Measurements from ENCODE around the gene ARPC1A. TPM values are rescaled to one million over a fixed set of nuclear protein-coding genes. Genes with fewer than 3 reads are reported as not detected.

Gene ARPC1A
- total and polyA plus RNA-seq, 10 donors, result 64.5 to 124 (median 89.3) TPM

- TF ChIP-seq POLR2A (IDR thresholded peaks at IDR 0.05) (no peak), POLR2AphosphoS5 (IDR thresholded peaks at IDR 0.05) (no peak)
- TF ChIP-seq, protein P1, sequence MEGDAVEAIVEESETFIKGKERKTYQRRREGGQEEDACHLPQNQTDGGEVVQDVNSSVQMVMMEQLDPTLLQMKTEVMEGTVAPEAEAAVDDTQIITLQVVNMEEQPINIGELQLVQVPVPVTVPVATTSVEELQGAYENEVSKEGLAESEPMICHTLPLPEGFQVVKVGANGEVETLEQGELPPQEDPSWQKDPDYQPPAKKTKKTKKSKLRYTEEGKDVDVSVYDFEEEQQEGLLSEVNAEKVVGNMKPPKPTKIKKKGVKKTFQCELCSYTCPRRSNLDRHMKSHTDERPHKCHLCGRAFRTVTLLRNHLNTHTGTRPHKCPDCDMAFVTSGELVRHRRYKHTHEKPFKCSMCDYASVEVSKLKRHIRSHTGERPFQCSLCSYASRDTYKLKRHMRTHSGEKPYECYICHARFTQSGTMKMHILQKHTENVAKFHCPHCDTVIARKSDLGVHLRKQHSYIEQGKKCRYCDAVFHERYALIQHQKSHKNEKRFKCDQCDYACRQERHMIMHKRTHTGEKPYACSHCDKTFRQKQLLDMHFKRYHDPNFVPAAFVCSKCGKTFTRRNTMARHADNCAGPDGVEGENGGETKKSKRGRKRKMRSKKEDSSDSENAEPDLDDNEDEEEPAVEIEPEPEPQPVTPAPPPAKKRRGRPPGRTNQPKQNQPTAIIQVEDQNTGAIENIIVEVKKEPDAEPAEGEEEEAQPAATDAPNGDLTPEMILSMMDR (IDR thresholded peaks at IDR 0.05 in 8 of 11, conservative IDR thresholded peaks at IDR 0.05 in 3 of 11), result no peak
- peaks cover 0 to 56% (median 50%) of the 10 kb centered on the region in 6 donors for H3K36me3 ChIP-seq
Observed at GRCh38 chr7:99404977-99405320, 79.3 kb downstream of the ARPC1A start.

DNA sequence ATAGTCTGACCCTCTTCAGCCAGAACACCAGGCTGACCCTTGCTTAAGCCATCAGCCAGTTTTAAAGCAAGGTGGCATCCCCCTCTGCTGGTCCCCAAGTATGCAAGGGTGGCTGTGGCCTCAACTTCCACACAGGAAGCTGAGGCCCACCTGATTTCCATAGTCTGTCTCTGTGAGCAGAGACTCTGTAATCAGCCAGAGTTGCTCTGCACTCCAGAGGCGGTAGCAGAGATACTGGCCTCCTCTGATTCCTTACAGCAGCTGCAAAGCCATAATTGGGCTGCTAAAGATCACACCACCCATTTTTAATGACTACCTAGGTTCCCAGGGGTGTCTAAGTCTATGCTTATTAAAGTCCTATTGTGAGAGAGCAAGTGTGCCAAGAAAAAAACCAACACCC is 80.9 kb downstream of the ARPC1A start:
- DNase-seq, result no peak
- H3K36me3 ChIP-seq, result peaks cover under 1 to 55% (median 47%) of the 10 kb centered on the region in 6 donors
- intact Hi-C loops (cut with DNase I; ENCODE audit: low total_unique reads), result loop anchor here (5.0 kb wide), 1 partner anchor 34 kb away; the partner anchor contains the start of gene ARPC1B
- WGBS, 5 donors, result 14 to 62% (median 53%) methylated on average over 1 of the region's 1 CpG
- peaks cover 32 to 71% (median 53%) of the 10 kb centered on the region in 6 donors for H3K4me1 ChIP-seq
- peak overlapping the region in 3 of 8 donors; percentile 16 to 96 (median 51) for H3K27ac ChIP-seq
- H3K4me3 ChIP-seq, result peak overlapping the region in 1 of 8 donors; percentile 100
- no peaks in the 10 kb centered on the region for H3K27me3 ChIP-seq (replicated peaks in 1 of 7)
- TF ChIP-seq, protein P1 (IDR thresholded peaks at IDR 0.05 in 8 of 11, conservative IDR thresholded peaks at IDR 0.05 in 3 of 11), result no peak
- TF ChIP-seq POLR2AphosphoS5 (IDR thresholded peaks at IDR 0.05), result no peak
- no peak for TF ChIP-seq POLR2A (IDR thresholded peaks at IDR 0.05)
- H3K9me3 ChIP-seq, result no peaks in the 10 kb centered on the region

More at GRCh38 chr7:99404977-99405320, 79.3 kb downstream of the ARPC1A start:
- H3K4me3 ChIP-seq, result no peak overlapping the region
- intact Hi-C loops (cut with DNase I; ENCODE audit: low total_unique reads), result loop anchor here (5.0 kb wide), 1 partner anchor 33 kb away; the partner anchor contains the start of gene ARPC1B
- peaks cover 23 to 55% (median 42%) of the 10 kb centered on the region in 6 donors for H3K4me1 ChIP-seq
- H3K27ac ChIP-seq, result peak overlapping the region in 1 of 8 donors; percentile 59
- WGBS, 5 donors, result 88 to 95% (median 93%) methylated on average over 10 of the region's 10 CpGs
- no peak for DNase-seq
- H3K27me3 ChIP-seq (replicated peaks in 1 of 7), result no peaks in the 10 kb centered on the region
- no peaks in the 10 kb centered on the region for H3K9me3 ChIP-seq

- Histone ChIP-seq H3K9me3 (no peaks in the 10 kb centered on the region), H3K27me3 (replicated peaks in 1 of 7) (no peaks in the 10 kb centered on the region), H3K4me3 (peak overlapping the region; percentile 91 to 100 (median 96)), H3K4me1 (peaks cover 32 to 75% (median 53%) of the 10 kb centered on the region in 6 donors), H3K36me3 (peaks cover 4 to 55% (median 46%) of the 10 kb centered on the region in 6 donors), H3K27ac (peak overlapping the region; percentile 92 to 98 (median 96))
- intact Hi-C loops (cut with DNase I; ENCODE audit: low total_unique reads), result loop anchor here (5.0 kb wide), 1 partner anchor 36 kb away; the partner anchor contains the start of gene ARPC1B
- TF ChIP-seq POLR2AphosphoS5 (IDR thresholded peaks at IDR 0.05) (no peak), POLR2A (IDR thresholded peaks at IDR 0.05) (no peak)
- TF ChIP-seq, protein P1 (IDR thresholded peaks at IDR 0.05 in 8 of 11, conservative IDR thresholded peaks at IDR 0.05 in 3 of 11), result no peak
- no peak for DNase-seq
- WGBS, 5 donors, result 0 to 1% (median 0%) methylated on average over 26 to 28 of the region's 28 CpGs
Observed at GRCh38 chr7:99407872-99408378, 82.2 kb downstream of the ARPC1A start.

DNA sequence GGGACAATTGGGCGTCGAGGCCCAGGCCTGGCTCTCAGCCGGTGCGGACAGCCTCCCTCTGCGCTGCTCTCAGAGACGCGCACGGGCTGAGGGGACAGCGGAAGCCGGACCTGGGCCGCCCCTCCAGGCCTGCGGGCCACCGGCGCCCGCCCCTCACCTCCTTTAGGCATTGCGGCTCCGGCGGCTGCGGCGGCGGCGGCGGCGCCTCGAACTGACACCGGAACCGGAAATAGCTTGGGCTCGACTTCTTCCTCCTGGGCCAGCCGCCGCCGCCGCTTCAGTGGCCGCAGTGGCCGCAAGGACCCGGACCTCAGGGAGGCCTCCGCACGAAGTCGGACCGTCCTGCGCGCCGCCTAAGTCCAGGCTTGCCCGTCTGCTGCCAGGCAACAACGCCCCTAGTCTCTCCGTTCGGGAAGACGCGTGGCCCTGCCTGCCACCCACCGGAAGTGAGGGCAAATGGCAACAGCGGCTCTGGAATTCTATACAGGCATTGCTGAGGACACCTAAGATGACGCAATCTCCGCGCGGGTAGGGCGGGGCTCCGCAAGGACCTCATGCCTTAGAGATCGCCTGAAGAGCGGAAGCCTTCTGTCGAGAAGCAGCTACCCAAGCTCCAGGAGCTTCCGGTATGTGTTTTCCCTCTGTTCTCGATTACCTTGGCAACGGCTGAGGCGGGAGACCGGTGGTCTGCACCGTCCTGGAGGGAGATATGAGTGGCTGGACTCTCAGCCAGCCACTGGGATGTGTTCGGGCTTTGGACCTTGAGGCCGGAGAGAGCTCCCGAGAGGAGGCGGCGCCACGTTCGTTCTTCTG is 82.9 kb downstream of the ARPC1A start, which contains the start of the genes BUD31 and PDAP1:
TSS of gene BUD31 (plus strand) at position 591 of the 813 bp plus-strand sequence. CDS start 2,124 bp downstream, outside the sequence.
TSS of gene PDAP1 (minus strand) at position 219 of the 813 bp plus-strand sequence. CDS start at position 170, 49 bp downstream.
- peaks cover 32 to 78% (median 53%) of the 10 kb centered on the region in 6 donors for H3K4me1 ChIP-seq

More for the DNA sequence above, 82.9 kb downstream of the ARPC1A start, which contains the start of the genes BUD31 and PDAP1:
- H3K36me3 ChIP-seq, result peaks cover 4 to 55% (median 46%) of the 10 kb centered on the region in 6 donors
- H3K27me3 ChIP-seq (replicated peaks in 1 of 7), result no peaks in the 10 kb centered on the region
- no peaks in the 10 kb centered on the region for H3K9me3 ChIP-seq
- peak within 1 kb of the TSS; percentile 92 to 98 (median 96) for H3K27ac ChIP-seq
- 0% methylated on average over 34 to 72 of the region's 72 CpGs for WGBS, 5 donors
- H3K4me3 ChIP-seq, result peak within 1 kb of the TSS; percentile 91 to 100 (median 96)
- DNase-seq, result peak; percentile 97
- intact Hi-C loops (cut with DNase I; ENCODE audit: low total_unique reads), result loop anchor here (5.0 kb wide), 1 partner anchor 36 kb away; the partner anchor contains the start of gene ARPC1B
- TF ChIP-seq, protein P1 (IDR thresholded peaks at IDR 0.05 in 8 of 11, conservative IDR thresholded peaks at IDR 0.05 in 3 of 11), result peak in 8 of 11 experiments; percentile 11 to 49 (median 37)
- TF ChIP-seq POLR2A (IDR thresholded peaks at IDR 0.05) (peak in 2 of 3 donors; percentile 32 to 39), POLR2AphosphoS5 (IDR thresholded peaks at IDR 0.05) (peak; percentile 94 to 97 (median 95))

Measured in spleen (tissue), 11 donors.